Parathyroid adenoma (tissue), 2 donors: Measurements from ENCODE around the gene IQUB.

Source experiments
- H2AFZ ChIP-seq: fragments of 300-600 bp; sonication (generic); one replicate; pipeline ENCODE4 v1.7.0; 2017; ENCODE audit warnings: antibody characterized with exemption, mild to moderate bottlenecking
- H3K27ac ChIP-seq: fragments of 300-600 bp; sonication (generic); one replicate; pipeline ENCODE4 v1.7.0; 2017
- H3K27me3 ChIP-seq: fragments of 300-600 bp; sonication (generic); one replicate; pipeline ENCODE4 v1.7.0; 2017; ENCODE audit warnings: low read length; ENCODE audit not compliant: control insufficient read depth, insufficient read depth
- H3K36me3 ChIP-seq: fragments of 300-600 bp; sonication (generic); one replicate; pipeline ENCODE4 v1.7.0; 2017; ENCODE audit warnings: low read length; ENCODE audit not compliant: control insufficient read depth, insufficient read depth
- H3K4me1 ChIP-seq: fragments of 300-600 bp; sonication (generic); one replicate; pipeline ENCODE4 v1.7.0; 2017; ENCODE audit warnings: control low read depth
- H3K4me2 ChIP-seq: fragments of 300-600 bp; sonication (generic); one replicate; pipeline ENCODE4 v1.7.0; 2017; ENCODE audit warnings: low read length
- H3K4me3 ChIP-seq: fragments of 300-600 bp; sonication (generic); one replicate; pipeline ENCODE4 v1.7.0; 2017; ENCODE audit warnings: low read depth, low read length
- H3K79me2 ChIP-seq: fragments of 300-600 bp; sonication (generic); one replicate; pipeline ENCODE4 v1.7.0; 2017; ENCODE audit warnings: control low read depth
- H3K9ac ChIP-seq: fragments of 300-600 bp; sonication (generic); one replicate; pipeline ENCODE4 v1.7.0; 2017; ENCODE audit warnings: mild to moderate bottlenecking
- H3K9me3 ChIP-seq: fragments of 300-600 bp; sonication (generic); one replicate; pipeline ENCODE4 v1.7.0; 2017; ENCODE audit warnings: low read length; ENCODE audit not compliant: control insufficient read depth
- TF ChIP-seq, protein P1 (sequence below): fragments of 300-600 bp; sonication (generic); IDR thresholded peaks from one replicate; pipeline ENCODE4 v1.7.0; 2017; ENCODE audit warnings: antibody characterized with exemption, mild to moderate bottlenecking
- donor health status: primary hyperparathyroidism.

The IQUB gene

GRCh38 chr7:123534383-123535260 lies at the start of gene IQUB:
Gene IQUB, minus strand, starts transcription at chr7:123534595. Its CDS starts 22,255 bp downstream, at chr7:123512340.
- Histone ChIP-seq H2AFZ (peak within 1 kb of the TSS; percentile 76), H3K36me3 (no peaks in the 10 kb centered on the region), H3K9me3 (no peaks in the 10 kb centered on the region), H3K27me3 (no peaks in the 10 kb centered on the region), H3K4me2 (peak within 1 kb of the TSS; percentile 95), H3K27ac (peak within 1 kb of the TSS; percentile 82), H3K4me1 (no peaks in the 10 kb centered on the region), H3K79me2 (peaks cover 5% of the 10 kb centered on the region), H3K9ac (no peak within 1 kb of the TSS), H3K4me3 (peak within 1 kb of the TSS; percentile 94)
- TF ChIP-seq, protein P1, sequence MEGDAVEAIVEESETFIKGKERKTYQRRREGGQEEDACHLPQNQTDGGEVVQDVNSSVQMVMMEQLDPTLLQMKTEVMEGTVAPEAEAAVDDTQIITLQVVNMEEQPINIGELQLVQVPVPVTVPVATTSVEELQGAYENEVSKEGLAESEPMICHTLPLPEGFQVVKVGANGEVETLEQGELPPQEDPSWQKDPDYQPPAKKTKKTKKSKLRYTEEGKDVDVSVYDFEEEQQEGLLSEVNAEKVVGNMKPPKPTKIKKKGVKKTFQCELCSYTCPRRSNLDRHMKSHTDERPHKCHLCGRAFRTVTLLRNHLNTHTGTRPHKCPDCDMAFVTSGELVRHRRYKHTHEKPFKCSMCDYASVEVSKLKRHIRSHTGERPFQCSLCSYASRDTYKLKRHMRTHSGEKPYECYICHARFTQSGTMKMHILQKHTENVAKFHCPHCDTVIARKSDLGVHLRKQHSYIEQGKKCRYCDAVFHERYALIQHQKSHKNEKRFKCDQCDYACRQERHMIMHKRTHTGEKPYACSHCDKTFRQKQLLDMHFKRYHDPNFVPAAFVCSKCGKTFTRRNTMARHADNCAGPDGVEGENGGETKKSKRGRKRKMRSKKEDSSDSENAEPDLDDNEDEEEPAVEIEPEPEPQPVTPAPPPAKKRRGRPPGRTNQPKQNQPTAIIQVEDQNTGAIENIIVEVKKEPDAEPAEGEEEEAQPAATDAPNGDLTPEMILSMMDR: no peak

DNA sequence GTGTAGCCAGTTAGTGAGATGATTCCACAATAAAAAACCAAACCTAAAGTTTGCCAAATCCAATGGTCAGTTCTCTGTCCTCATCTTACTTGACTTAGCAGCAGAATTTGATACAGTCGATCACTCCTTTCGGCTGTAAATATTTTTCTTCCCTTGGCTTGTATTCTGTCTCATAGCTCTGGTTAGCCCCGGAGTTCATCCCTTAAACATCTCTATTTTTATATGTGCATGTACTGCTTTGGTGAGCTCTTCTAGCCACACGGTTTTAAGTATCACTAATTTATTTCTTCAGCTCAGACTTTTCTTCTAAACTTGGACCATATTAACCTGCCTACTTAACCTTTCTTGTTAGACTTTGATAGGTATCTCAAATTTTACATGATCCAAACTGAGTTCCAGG lies 49.4 kb upstream of the IQUB start:
- Histone ChIP-seq H3K36me3 (no peaks in the 10 kb centered on the region), H3K9me3 (no peaks in the 10 kb centered on the region), H2AFZ (no peak overlapping the region), H3K4me1 (no peaks in the 10 kb centered on the region), H3K27ac (no peak overlapping the region), H3K79me2 (no peaks in the 10 kb centered on the region), H3K4me2 (no peak overlapping the region), H3K4me3 (no peak overlapping the region), H3K27me3 (no peaks in the 10 kb centered on the region), H3K9ac (no peak overlapping the region)
- TF ChIP-seq, protein P1: no peak

DNA sequence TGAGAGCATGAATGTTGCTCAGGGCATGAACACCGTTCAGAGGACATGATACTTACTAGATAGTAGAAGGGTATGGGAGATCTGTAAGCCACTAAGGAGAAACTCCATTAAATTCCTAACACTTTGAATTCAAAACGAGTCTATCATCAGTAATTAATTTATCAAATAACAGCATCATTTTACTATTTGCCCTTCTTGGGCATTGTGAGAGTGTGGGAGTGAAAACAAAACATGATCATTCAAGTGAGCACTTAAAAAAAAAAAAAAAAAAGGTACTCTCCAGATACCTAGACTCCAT lies 46.7 kb upstream of the IQUB start:
- no peaks in the 10 kb centered on the region for H3K79me2 ChIP-seq
- no peak overlapping the region for H3K4me2 ChIP-seq
- no peaks in the 10 kb centered on the region for H3K36me3 ChIP-seq
- no peak overlapping the region for H3K4me3 ChIP-seq
- H3K27ac ChIP-seq: no peak overlapping the region
- TF ChIP-seq, protein P1: no peak
- no peak overlapping the region for H3K9ac ChIP-seq
- no peaks in the 10 kb centered on the region for H3K9me3 ChIP-seq
- no peaks in the 10 kb centered on the region for H3K27me3 ChIP-seq
- no peaks in the 10 kb centered on the region for H3K4me1 ChIP-seq
- H2AFZ ChIP-seq: peak overlapping the region; percentile 62

- Histone ChIP-seq H3K27me3 (no peaks in the 10 kb centered on the region), H3K36me3 (no peaks in the 10 kb centered on the region), H3K4me2 (no peak overlapping the region), H3K4me1 (no peaks in the 10 kb centered on the region), H3K9ac (no peak overlapping the region), H3K27ac (no peak overlapping the region), H3K79me2 (no peaks in the 10 kb centered on the region), H2AFZ (peak overlapping the region; percentile 62), H3K4me3 (no peak overlapping the region), H3K9me3 (no peaks in the 10 kb centered on the region)
- TF ChIP-seq, protein P1: peak; percentile 38
These were observed 46.2 kb upstream of the IQUB start for GRCh38 chr7:123580406-123581161.
